Measurements from ENCODE around the gene NDFIP1. TPM values are rescaled to one million over a fixed set of nuclear protein-coding genes. Genes with fewer than 3 reads are reported as not detected.

NDFIP1 gene
- total RNA-seq, 2 experiments from 2014 or later: 18.7 to 33.1 TPM

DNA sequence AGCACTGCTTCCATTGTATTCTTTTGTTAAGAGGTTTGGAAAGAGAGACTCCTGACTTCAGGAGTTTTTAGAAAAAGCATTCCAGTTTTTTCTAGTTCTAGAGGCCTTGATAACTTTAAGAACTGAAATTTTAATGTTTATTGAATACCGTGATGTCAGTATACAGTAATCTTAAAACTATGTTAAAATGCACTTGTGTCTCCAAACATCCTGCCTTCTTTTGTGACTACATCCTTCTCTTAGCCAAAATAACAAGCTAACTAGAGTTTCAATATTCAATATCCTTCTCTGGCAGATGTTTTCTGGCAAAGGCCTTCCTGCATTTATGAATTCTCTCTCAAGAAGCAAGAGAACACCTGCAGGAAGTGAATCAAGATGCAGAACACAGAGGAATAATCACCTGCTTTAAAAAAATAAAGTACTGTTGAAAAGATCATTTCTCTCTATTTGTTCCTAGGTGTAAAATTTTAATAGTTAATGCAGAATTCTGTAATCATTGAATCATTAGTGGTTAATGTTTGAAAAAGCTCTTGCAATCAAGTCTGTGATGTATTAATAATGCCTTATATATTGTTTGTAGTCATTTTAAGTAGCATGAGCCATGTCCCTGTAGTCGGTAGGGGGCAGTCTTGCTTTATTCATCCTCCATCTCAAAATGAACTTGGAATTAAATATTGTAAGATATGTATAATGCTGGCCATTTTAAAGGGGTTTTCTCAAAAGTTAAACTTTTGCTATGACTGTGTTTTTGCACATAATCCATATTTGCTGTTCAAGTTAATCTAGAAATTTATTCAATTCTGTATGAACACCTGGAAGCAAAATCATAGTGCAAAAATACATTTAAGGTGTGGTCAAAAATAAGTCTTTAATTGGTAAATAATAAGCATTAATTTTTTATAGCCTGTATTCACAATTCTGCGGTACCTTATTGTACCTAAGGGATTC lies 43.1 kb downstream of the NDFIP1 start:
- H3K9me2 ChIP-seq (ENCODE audit: insufficient read depth, low read length): no peaks in the 10 kb centered on the region
- peaks cover 9% of the 10 kb centered on the region for H3K4me1 ChIP-seq (ENCODE audit: insufficient read depth, low read length, poor library complexity, severe bottlenecking)
- H3K9me3 ChIP-seq (ENCODE audit: low read length): no peaks in the 10 kb centered on the region
- ChIA-PET CTCF (ENCODE audit: unreplicated experiment) (interaction anchor here (0.7 to 1.0 kb wide), 3 partner anchors 152 to 460 kb away, joined by 3 read pairs; no protein-coding TSS in a partner anchor), POLR2A (interaction anchor here (0.6 to 0.7 kb wide), 3 partner anchors 14 to 501 kb away, joined by 3 read pairs; no protein-coding TSS in a partner anchor)
- peak; percentile 65 for DNase-seq (ENCODE audit: low spot score)
- no peak overlapping the region for H3K4me2 ChIP-seq (ENCODE audit: low read length)
- intact Hi-C loops (cut with micrococcal nuclease; ENCODE audit: unreplicated experiment): loop anchor here (1.0 kb wide), 2 partner anchors 398 to 548 kb away; no protein-coding TSS in a partner anchor
- no peak overlapping the region for H2AFZ ChIP-seq (ENCODE audit: low read length)
- H3K27ac ChIP-seq (ENCODE audit: low read depth, low read length, poor library complexity, severe bottlenecking): peak overlapping the region; percentile 38
- H4K20me1 ChIP-seq (ENCODE audit: insufficient read depth, low read length): no peaks in the 10 kb centered on the region
- no peak for TF ChIP-seq EZH2phosphoT487 (IDR thresholded peaks at IDR 0.05; ENCODE audit: borderline replicate concordance, low read depth, low read length)
- peak; percentile 100 for TF ChIP-seq CTCF (conservative IDR thresholded peaks at IDR 0.05; ENCODE audit: low read length)
- no peaks in the 10 kb centered on the region for H3K79me2 ChIP-seq (ENCODE audit: insufficient read depth, low read depth, low read length)
- H3K36me3 ChIP-seq (ENCODE audit: insufficient read depth, low read length): peaks cover 17% of the 10 kb centered on the region
- H3K4me3 ChIP-seq (ENCODE audit: low read depth, low read length, poor library complexity, severe bottlenecking): no peak overlapping the region
- BruUV-seq (replicated peaks): TSS peak; percentile 58

GRCh38 chr5:142152384-142152732 lies 43.8 kb downstream of the NDFIP1 start:
- peaks cover 10% of the 10 kb centered on the region for H3K36me3 ChIP-seq (ENCODE audit: insufficient read depth, low read length)
- no peak overlapping the region for H3K4me2 ChIP-seq (ENCODE audit: low read length)
- intact Hi-C loops (cut with micrococcal nuclease; ENCODE audit: unreplicated experiment): loop anchor here (1.0 kb wide), 2 partner anchors 397 to 547 kb away; no protein-coding TSS in a partner anchor
- no peak for DNase-seq (ENCODE audit: low spot score)
- H3K9me3 ChIP-seq (ENCODE audit: low read length): no peaks in the 10 kb centered on the region
- H2AFZ ChIP-seq (ENCODE audit: low read length): no peak overlapping the region
- H3K4me1 ChIP-seq (ENCODE audit: insufficient read depth, low read length, poor library complexity, severe bottlenecking): peaks cover 9% of the 10 kb centered on the region
- CTCF ChIA-PET (ENCODE audit: unreplicated experiment): interaction anchor here (0.7 kb wide), 1 partner anchor 398 kb away, joined by 3 read pairs; no protein-coding TSS in a partner anchor
- TF ChIP-seq EZH2phosphoT487 (IDR thresholded peaks at IDR 0.05; ENCODE audit: borderline replicate concordance, low read depth, low read length): no peak
- TF ChIP-seq CTCF (conservative IDR thresholded peaks at IDR 0.05; ENCODE audit: low read length): no peak
- no peak overlapping the region for H3K27ac ChIP-seq (ENCODE audit: low read depth, low read length, poor library complexity, severe bottlenecking)
- no peaks in the 10 kb centered on the region for H4K20me1 ChIP-seq (ENCODE audit: insufficient read depth, low read length)
- no peaks in the 10 kb centered on the region for H3K79me2 ChIP-seq (ENCODE audit: insufficient read depth, low read depth, low read length)
- no TSS peak for BruUV-seq (replicated peaks)
- POLR2A ChIA-PET: interaction anchor here (0.6 to 0.7 kb wide), 2 partner anchors 43 to 500 kb away, joined by 3 to 5 read pairs; no protein-coding TSS in a partner anchor
- H3K9me2 ChIP-seq (ENCODE audit: insufficient read depth, low read length): no peaks in the 10 kb centered on the region
- H3K4me3 ChIP-seq (ENCODE audit: low read depth, low read length, poor library complexity, severe bottlenecking): no peak overlapping the region
